CD1c-positive myeloid dendritic cell (primary cell): ENCODE data around the gene CASP9.
"Not testable (repeated sequence)": the region's sequence is repeated elsewhere in the genome, so short reads cannot be mapped to it uniquely, and the experiment has no call there.

Experiments
- DNase-seq: peaks from one replicate; pipeline ENCODE4 v3.0.0-alpha.2; 2016; ENCODE audit errors: extremely low spot score

The CASP9 gene

DNA sequence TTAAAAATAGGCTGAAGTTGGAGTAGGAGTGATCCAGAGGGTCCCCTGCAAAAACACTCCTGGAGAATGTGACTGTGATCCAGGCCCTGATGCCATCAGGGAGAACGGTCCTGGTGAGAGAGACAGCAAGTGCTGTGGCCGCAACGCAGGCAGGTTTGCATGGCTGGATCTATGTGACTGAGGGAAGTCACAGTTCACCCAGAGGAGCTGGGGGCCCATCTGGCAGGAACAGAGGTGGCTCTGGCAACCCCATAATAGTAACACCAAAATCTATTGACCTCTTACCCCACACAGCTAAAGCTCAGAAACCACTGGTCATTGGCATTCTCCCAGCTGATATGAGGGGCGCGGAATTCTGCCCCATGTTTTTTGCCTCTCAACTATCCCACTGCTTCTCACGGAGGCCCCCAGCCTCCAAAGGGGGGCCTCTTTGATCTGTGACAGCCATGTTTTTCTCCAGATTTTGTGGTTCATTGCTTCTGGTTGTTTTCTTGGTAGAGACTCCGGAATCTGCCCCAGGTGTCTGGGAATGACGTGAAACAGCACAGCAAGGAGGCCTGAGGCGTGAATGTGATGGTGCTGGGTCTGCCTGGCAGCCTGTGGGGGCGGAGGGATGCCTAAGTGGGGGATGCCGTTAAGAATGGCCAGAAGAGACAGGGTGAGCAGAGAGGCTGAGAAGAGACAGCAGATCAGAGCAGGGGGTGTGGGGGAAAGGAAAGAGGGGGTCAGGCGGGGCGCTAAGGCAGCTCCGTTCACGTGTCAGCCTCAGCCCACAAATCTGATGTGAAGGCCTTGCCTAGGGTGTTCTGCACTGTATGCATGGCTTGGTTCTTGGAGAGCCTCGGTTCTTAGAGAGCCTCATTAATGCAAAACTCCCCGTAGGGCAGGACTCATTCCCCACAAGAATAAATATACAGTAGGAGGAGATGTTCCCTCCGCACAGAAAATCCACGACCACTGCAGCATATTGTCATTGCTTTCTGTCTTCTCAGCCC is 23.5 kb downstream of the CASP9 start:
- DNase-seq, result no peak

DNA sequence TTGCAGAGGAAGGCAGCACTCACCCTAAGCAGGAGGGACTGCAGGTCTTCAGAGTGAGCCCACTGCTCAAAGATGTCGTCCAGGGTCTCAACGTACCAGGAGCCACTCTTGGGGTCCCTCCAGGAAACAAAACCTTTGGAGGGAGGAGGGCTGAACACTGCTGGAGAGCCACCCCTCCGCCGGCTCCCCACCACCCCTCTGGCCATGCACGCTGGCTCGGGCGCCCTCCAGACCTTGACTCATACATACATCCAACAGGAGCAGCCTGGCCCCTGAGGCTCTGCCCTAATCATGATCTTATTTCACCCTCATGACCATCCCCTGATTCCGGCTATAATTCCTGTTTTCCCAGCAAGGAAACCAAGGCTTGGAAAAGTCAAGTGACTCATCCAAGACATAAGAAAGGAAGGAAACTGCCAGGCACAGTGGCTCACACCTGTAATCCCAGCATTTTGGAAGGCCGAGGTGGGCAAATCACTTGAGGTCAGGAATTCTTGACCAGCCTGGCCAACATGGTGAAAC is 30.1 kb downstream of the CASP9 start:
- DNase-seq, result no peak

DNA sequence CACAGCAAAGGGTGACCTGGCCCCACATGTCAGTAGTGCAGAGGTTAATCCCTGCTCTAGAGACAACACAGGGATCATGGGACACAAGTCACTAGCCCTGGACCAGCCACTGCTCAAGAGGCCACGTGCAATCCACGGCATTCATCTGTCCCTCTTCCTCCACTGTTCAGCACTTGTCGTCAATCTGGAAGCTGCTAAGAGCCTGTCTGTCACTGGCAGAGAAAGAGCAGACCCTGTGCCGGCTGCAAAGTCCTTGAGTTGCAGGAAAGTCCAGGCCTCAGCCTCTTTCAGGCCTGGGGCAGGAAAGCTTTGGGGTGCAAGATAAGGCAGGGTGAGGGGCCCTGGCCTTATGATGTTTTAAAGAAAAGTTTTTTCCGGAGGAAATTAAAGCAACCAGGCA is 31.4 kb downstream of the CASP9 start:
- DNase-seq, result no peak

DNA sequence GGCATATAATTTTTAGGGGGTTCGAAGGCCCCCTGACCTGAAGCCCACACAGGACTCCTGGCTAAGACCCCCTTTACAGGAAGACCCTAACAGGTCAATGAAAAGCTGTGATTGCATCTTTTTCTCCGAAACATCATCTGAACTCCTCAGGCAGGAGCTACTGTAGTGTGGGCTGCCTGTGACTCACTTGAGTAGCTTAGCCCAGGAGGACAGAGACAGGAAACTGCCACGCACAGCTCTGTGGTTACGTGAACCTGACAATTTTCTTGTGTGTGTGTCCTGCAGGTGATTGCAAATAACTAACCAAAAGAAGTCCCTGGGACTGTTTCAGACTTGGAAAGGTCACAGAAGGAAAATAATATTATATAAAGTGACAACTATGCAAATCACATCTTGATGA is 33.0 kb downstream of the CASP9 start:
- not testable (repeated sequence) for DNase-seq

DNA sequence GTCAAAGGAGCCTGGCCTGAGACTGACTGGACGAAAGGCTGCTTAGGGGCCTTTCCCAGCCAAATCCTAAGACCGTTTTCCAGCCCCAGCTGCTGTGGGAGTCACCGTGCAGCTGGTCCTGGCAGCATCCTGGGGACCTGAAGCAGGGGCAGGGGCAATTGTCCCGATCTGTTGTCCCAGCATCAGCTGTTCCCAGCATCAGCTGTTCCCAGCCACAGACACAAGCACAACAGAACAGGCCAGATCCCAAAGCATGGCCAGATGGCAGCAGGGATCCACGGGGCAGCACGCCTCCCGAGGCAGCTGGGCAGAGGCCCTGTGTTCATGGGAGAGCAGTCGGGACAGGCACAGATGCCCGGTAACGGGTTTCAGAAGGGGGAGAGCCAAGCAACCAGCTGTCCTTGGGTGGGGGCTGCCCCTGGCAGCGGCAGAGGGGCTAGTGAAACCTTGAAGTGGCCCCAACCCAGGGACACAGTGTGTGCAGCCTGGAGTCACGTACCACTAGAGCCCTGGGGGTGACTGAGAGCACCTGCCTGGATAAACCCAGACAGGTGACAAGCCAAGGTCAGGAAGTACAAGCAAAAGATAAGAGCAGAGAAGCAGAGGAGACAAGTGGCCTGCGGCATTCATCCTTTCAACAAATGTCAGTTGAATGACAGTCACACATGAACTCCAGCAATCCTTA is 34.8 kb downstream of the CASP9 start:
- DNase-seq, result no peak

DNA sequence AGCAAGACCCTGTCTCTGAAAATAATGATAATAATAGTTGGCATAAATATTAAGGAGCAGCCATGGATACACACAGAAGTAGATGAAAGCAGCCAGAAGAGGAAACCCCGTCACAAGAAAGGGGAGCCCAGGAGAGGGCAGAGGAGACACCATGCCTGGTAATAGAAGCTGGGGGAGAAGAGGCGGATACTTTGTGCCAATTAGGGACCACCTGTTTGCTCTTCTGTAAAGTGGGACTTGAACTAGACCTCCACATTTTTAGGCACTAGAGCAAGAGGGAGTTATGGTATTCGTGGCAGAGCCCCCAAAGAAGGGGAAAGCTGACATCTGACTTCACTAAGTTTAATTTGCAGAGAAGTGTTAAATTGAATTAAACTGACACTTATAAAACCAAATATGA is 35.6 kb downstream of the CASP9 start:
- DNase-seq, result no peak

DNA sequence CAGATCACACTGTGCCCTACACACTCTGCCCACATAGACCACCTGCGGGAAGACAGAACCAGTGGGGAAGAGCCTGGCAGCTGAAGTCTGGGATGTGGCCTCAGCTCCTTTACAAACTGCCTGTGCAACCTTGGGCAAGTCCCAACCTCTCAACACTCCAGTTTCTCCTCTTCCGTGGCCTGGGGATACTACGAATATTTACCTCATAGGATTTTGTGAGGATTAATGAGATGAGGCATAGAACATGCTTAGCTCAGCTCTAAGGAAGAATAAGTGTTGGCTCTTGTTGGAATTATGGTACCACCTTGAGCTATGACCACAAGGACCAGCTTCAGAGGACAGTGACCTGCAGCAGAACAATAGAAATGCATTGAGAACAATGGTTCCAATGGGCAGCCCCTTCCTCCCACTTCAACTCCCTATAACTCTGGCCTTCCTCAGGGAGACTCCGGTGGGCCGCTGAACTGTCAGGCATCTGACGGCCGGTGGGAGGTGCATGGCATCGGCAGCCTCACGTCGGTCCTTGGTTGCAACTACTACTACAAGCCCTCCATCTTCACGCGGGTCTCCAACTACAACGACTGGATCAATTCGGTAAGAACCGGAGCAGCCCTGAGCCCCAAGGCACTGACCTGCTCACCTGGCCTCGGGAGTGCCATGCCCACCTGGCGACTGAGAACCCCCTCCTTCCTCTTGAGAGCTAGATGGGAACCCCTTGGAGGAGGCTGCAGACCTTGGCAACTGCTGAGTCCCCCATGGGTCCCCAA is 37.0 kb downstream of the CASP9 start:
- not testable (repeated sequence) for DNase-seq

DNA sequence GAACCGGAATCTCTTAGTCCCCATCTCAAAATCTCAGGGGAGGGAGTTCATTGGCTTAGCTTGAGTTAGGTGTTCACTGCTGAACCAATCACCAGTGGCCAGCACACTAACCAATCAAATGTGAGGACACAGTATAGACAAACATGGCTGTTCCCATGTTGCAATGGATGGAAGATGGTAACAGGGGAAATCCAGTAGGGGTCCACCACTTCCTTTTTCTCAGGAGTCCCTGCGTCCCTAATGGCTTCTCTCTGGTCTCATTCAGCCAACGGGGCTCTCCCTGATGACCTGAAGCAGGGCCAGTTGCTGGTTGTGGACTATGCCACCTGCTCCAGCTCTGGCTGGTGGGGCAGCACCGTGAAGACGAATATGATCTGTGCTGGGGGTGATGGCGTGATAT is 38.4 kb downstream of the CASP9 start:
- DNase-seq, result no peak

DNA sequence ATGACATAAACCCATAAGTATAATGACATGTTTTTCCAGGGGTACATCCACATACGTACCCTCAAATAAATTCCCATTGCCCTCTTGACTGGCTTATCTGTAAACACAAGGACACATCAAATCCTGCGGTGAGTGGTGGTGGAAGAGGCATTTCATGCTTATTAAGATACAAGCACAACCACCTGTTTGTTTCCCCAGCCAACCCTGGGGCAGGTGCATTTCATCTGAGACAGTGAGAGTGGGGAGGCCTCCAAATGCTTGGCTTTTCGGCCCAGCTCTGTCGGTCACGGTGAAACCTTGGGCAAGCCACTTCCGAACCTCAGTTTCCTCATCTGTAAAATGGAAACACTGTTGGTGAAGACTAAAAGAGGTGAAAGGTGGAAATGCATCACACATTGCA is 39.6 kb downstream of the CASP9 start:
- DNase-seq, result not testable (repeated sequence)

DNA sequence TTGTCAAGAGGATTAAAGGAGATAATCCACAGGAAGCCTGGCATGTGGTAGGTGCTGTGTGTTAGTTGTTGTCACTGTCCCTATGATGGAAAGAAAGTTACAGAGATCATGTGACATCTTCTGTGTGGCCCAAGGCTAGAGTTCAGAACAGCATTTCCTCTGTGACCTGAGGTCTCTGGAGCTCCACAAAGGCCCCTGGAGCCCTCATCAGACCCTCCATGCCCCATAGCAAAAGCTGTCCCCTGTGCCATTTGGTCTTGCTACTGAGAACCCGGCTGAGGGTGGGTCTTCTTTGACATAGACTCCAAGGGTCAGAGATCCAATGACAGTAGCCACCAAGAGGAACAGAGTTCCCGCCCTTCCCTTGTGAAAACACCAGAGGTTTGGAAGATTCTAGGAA is 40.0 kb downstream of the CASP9 start:
- no peak for DNase-seq

DNA sequence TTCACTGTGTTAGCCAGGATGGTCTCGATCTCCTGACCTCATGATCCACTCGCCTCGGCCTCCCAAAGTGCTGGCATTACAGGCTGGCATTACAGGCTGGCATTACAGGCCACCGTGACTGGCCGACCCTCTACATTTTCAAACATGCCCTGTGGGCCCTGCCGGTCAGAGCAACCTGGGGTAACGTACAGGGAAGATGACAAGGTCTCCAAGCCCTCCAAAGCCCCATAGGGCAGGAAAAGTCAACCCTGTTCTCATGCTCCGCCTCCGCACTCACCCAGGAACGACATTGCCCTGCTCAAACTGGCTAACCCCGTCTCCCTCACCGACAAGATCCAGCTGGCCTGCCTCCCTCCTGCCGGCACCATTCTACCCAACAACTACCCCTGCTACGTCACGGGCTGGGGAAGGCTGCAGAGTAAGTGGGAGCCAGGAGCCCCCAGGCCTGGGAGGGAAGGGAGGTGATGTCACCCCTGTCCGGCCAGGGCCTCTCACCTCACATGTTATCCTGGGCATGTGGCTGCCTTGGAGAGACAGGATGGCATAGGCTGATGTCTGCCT is 41.0 kb downstream of the CASP9 start:
- DNase-seq, result not testable (repeated sequence)

DNA sequence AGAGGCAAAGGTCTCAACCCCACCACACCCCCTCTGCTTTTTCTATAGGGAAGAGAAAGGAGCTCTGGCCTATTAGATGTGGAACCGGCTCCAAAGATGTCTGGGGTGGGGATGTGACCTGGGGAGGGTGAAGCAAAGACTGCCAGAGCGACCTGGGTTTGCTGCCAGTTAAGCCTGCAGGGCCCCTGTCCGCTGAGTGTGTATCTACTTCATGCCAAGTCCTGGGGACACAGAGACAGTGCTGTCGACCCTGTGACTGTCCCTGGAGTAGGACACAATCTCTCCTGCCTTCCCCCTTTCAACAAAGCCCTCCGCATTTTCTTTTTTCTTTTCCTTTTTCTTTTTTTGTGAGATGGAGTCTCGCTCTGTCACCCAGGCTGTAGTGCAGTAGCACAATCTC is 41.6 kb downstream of the CASP9 start:
- not testable (repeated sequence) for DNase-seq

DNA sequence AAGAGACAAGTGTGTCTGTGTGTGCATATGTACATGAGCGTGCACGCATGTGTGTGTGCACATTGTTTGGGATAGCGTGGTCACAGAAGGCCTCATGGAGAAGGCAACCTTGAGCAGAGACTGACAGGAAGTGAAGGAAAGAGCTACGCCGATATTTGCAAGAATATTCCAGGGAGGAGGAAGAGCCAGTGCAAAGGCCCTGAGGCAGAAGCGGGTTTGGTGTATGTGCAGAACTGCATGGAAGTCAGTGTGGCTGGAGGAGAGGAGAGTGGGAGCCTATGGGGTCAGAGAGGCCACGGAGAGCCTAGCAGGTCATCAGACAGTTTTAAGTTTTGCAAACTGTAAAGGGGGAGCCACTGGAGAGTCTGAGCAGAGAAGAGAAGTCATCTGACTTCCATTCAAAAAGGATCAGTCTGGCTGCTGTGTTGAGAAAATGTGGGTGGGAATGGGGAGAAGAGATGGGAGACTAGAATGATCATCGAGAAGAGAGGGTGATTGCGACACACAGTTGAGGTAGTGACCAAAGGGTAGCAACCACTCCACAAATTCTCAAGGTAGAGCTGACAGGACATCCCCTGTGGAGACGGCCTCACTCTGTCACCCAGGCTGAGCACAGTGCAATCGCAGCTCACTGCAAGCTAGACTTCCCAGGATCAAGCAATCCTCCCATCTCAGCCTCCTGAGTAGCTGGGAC is 44.2 kb downstream of the CASP9 start:
- no peak for DNase-seq

DNA sequence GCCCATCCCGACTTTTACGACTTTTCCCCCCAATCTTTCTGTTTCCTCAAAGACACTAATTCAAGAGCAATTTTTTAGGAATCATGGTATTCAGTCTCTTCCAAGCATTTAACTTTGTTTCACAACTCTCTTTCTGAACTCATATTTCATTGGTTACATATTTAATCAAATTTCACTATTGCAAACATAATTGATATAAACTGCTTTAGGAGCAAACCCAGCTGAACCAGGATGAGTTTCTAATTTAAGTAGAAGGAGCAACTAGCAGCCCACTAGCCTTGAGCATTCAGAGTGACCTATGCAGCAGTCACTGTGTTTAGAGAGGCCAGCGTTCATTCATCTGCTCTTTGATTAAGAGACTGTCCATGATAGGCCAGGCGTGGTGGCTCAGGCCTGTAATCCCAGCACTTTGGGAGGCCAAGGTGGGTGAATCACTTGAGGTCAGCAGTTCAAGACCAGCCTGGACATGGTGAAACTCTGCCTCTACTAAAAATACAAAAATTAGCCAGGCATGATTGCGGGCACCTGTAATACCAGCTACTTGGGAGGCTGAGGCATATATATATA is 46.3 kb downstream of the CASP9 start:
- no peak for DNase-seq

DNA sequence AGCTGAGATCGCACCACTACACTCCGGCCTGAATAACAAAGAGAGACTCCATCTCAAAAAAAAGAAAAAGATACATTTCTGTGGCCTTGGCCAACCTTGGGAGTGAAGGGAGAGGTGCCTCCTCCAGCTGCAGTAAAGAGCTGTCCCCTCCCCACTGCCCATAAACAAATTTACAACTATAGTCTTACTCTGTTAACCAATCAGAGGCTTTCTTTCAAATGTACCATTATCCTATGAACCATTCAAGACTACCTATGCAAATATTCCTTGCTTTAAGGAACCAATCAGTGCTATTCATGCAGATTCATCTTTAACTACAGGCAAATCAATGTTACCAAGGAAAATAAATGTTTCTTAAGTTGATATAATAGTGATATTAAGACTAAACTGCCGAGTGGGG is 47.1 kb downstream of the CASP9 start:
- no peak for DNase-seq

DNA sequence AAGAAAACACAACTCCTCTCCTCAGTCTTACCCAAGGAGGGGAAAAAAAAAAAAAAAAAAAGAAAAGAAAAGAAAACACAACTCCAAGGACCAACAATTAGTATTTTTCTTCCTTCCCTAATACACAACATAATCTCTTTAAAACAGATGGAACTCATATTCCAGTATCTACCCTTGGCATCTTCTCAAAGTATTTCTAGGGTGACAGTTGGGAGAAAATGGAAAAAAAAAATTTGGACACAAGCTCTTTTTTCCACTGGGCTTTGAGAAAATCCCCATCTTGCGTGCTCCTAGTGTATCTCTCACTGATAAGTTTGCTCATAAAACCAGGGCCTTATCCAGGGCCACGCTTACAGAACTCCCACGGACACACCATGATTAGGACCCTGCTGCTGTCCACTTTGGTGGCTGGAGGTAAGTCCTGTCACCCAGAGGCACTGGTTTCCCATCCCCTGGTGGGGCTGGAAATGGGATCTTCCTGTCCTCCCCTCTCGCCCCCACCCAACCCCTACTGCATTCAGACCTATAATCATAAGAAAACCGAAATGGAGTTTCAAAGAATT is 48.2 kb downstream of the CASP9 start, which contains the start of gene CELA2B:
Gene CELA2B, plus strand, starts transcription at position 353 of the 563 bp plus-strand sequence. Its CDS starts 22 bp downstream, at position 375.
- no peak for DNase-seq

DNA sequence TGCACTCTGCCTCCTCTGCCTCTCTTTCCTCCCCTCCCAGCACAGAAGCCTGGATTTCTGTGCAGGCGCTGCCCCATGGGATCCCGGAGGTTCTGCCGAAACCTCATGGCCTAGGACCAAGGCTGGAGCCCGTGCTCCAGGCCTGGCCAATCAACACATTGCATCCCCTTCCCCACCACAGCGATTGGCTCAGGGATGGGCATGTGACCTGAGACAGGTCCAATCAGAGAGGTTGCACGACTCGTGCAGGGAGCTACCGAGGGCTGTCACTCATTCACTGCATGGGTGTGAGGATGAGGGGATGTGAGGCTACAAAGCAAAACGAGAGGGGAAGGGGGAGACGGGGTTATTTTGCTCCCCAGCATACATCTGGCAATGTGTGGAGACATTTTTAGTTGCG is 51.4 kb downstream of the CASP9 start:
- DNase-seq, result no peak

DNA sequence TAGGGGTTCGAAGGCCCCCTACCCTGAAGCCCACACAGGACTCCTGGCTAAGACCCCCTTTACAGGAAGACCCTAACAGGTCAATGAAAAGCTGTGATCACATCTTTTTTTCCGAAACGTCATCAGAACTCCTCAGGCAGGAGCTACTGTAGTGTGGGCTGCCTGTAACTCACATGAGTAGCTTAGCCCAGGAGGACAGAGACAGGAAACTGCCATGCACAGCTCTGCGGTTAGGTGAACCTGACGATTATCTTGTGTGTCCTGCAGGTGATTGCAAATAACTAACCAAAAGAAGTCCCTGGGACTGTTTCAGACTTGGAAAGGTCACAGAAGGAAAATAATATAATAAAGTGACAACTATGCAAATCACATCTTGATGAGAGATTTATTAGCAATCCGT is 52.3 kb downstream of the CASP9 start:
- not testable (repeated sequence) for DNase-seq

DNA sequence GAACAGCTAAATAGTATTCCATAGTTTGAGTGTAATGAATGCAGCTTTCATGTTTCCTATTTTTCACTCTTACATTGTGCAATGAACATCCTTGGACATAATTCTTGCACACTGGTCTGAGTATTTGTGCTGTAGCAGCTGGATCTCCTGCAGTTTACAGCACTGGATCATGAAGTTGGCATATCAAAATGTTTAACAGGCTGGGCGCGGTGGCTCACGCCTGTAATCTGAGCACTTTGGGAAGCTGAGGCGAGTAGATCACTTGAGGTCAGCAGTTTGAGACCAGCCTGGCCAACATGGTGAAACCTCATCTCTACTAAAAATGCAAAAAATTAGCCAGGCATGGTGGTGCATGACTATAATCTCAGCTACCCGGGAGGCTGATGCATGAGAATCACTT is 52.9 kb downstream of the CASP9 start:
- not testable (repeated sequence) for DNase-seq

DNA sequence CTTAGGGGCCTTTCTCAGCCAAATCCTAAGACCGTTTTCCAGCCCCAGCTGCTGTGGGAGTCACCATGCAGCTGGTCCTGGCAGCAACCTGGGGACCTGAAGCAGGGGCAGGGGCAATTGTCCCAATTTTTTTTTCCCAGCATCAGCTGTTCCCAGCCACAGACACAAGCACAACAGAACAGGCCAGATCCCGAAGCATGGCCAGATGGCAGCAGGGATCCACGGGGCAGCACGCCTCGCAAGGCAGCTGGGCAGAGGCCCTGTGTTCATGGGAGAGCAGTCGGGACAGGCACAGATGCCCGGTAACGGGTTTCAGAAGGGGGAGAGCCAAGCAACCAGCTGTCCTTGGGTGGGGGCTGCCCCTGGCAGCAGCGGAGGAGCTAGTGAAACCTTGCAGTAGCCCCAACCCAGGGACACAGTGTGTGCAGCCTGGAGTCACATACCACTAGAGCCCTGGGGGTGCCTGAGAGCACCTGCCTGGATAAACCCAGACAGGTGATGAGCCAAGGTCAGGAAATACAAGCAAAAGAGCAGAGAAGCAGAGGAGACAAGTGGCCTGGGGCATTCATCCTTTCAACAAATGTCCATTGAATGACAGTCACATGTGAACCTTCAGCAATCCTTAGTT is 54.1 kb downstream of the CASP9 start:
- DNase-seq, result not testable (repeated sequence)
